ENCODE results near the gene NAPG.
"Not testable (repeated sequence)": the region's sequence is repeated elsewhere in the genome, so short reads cannot be mapped to it uniquely, and the experiment has no call there.

NAPG gene

DNA sequence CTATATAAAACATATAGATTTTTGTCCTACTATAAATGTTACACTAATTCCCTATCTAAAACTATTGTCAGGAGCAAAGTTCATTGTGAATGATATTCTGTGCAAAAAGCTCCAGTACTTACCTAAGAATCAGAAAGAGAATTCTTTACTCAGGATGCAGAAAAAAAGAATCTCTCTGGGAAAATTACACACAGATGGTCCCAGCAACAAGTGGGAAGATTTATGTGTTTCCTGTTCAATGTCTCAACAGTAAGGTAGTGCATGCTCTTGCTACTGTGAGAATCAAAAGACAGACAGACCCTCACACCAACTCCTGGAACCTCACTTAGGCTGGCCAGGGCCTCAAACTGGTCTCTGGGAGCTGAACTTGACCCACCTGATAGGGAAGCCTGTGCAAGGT lies 11.2 kb upstream of the NAPG start:
- DNase-seq (ENCODE audit: low spot score), result no peak

GRCh38 chr18:10515456-10515855 lies 10.4 kb upstream of the NAPG start:
- DNase-seq (ENCODE audit: low spot score), result no peak

DNA sequence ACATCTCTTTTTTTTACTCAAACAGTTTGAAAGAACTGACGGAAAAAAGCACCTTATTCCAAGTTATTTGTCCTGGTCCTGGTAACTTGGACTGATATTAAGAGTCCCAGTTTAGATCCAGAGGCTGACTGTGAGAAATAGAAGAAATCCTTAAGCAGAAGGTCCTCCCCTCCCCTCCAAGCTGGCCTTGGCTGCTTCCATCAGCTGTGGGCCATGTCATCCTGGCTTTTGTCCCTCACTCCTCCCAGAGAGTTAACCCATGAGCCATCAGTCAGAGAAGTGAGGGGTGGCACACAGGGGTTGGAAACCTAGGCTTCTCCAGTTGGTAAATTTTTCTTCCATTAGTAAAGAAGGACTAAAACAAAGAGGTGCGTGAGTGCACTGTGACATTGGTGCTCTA lies 9.7 kb upstream of the NAPG start:
- no peak for DNase-seq (ENCODE audit: low spot score)

DNA sequence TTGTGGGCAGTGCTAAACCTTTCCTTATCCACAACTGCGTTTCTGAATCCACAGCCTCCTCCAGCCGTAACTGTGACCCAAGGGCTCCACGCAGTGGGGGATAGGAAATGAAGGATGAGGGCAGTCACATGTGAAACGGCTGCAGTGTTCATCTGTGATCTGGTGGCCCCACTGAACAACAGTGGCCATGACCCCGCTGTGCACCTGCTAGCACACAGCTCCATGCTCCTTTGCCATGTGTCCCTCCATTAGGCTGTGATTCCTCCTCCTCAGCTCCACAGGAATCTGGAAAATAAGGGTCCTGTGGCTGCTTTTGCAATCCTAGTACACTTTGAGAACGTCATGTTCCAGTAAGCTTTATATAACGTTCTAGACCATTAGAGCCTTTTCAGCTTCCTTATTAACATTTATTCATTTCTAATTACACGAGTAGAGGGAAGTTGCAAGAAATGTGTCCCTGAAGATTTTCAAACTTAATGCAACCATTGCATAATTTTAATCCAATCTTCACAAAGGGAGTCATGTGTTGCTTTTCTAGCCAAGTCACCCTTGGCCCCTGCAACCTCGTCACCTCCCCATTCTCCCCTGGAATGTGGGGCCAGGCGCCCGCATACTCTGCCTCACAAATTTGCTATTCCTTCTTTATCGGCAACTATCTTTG lies 7.1 kb upstream of the NAPG start:
- no peak for DNase-seq (ENCODE audit: low spot score)

DNA sequence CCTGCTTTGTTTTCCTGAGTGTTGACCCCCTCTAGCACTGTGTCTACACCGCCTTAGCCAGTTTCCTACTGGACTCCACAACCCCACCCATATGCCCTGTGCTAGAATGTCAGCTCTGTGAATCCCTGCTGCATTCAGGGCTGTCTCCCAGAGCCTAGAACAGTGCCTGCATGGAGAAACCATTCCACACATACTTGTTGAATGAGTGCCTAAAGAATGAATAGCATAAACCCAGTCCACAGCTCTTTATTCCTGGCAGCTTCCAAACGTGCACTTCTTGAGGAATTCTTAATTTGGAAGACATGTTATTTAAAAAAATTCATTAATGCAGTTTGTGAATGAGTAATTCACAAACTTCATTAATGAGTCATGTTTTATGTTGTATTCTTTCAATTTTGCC lies 6.5 kb upstream of the NAPG start:
- DNase-seq (ENCODE audit: low spot score), result no peak

GRCh38 chr18:10519999-10520935 lies 5.6 kb upstream of the NAPG start:
- DNase-seq (ENCODE audit: low spot score), result peak; percentile 78

GRCh38 chr18:10521566-10521965 lies 4.3 kb upstream of the NAPG start:
- no peak for DNase-seq (ENCODE audit: low spot score)

GRCh38 chr18:10522574-10522973 lies 3.3 kb upstream of the NAPG start:
- no peak for DNase-seq (ENCODE audit: low spot score)

DNA sequence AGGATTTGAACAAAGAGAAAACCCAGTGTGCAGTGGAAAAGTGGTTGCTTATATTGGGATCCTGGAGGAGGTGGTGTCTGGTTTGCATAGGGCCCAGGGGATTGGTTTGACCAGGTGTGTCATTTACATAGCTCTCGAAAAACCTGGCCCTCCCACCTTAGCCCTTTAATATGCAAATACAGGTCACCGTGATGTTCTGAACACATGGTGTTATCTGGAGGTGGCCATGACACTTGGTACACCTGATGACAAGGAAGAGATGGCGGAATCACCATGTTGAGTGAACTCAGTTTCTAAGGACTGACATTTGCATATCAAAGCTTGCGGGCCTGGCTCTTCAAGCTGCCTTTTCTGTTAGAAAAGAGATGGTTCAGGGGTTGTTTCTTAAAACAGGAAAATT lies 2.3 kb upstream of the NAPG start:
- DNase-seq (ENCODE audit: low spot score), result no peak

GRCh38 chr18:10524507-10525370 lies 1.1 kb upstream of the NAPG start:
- no peak for DNase-seq (ENCODE audit: low spot score)

DNA sequence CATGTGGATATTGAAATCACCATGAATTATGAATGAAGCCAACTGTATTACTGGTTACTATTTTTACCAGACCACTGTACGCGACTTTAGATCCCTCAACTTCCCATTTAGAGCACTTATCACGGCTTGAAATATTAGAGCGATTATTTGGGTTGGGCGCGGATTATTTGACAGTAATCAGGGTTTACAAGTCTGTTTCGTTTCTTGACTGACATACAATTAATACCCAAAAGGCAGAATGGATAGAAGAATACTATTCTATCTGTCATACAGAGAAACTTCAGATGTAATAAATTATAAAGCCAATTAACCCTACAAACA lies 496 bp upstream of the NAPG start:
- DNase-seq (ENCODE audit: low spot score), result no peak

GRCh38 chr18:10526561-10526949 lies 728 bp downstream of the NAPG start:
- DNase-seq (ENCODE audit: low spot score), result no peak

- no peak for DNase-seq (ENCODE audit: low spot score)
Measured at GRCh38 chr18:10528439-10528838, 2.6 kb downstream of the NAPG start.

- no peak for DNase-seq (ENCODE audit: low spot score)
Measured at GRCh38 chr18:10530002-10530401, 4.2 kb downstream of the NAPG start.

GRCh38 chr18:10530852-10531251 lies 5.0 kb downstream of the NAPG start:
- DNase-seq (ENCODE audit: low spot score), result no peak

GRCh38 chr18:10533111-10533510 lies 7.3 kb downstream of the NAPG start:
- no peak for DNase-seq (ENCODE audit: low spot score)

- no peak for DNase-seq (ENCODE audit: low spot score)
Measured at GRCh38 chr18:10536280-10536679, 10.5 kb downstream of the NAPG start.

- no peak for DNase-seq (ENCODE audit: low spot score)
Measured at GRCh38 chr18:10537765-10538164, 11.9 kb downstream of the NAPG start.

GRCh38 chr18:10539124-10539523 lies 13.3 kb downstream of the NAPG start:
- not testable (repeated sequence) for DNase-seq (ENCODE audit: low spot score)

DNA sequence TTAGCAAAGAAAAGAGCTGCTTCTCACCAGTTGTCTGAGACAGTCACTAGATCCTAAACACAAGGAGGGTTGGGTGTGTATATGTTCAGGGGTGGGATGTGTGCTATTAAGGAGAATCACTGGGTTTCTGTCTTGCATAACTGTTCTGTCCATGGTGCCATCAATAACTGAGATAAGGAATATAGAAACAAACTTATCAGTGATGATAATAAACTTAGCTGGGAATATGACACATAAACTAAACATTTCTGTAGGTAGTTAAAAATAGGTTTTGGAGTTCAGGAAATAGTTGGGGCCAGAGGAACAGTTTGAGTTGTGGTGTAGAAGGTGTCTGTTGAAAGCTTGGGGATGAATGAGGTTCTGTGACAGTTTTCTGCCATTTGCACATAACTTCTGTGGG lies 17.4 kb downstream of the NAPG start:
- no peak for DNase-seq (ENCODE audit: low spot score)

DNA sequence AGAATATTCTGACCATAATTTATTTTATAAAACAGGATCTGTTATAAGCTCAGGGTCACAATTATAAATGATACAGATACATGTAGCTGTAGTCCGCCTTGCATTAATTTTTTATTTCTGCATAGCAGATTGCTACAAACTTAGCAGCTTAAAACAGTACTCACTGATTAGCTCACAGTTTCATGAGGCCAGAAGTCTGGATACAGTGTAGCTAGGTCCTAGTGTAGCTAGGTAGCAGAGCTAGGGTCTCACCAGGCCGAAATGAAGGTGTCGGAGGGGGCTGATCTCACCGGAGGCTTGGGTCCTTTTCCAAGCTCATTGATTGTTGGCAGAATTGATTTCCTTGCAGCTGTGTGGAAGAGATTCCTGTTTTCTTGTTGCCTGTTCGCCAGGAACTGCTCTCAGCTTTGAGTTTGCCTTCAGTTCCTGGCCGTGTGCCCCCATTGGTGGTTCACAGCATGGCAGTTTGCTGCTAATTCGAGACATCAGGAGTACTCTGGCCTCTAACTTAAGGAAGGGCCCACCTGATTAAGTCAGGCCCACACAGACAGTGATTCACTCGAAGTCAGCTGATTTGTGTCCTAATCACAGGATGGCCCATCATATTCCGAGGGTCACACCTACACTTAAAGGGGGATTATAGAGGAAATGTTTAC lies 18.4 kb downstream of the NAPG start:
- DNase-seq (ENCODE audit: low spot score), result no peak

All from HuH-7.5 (cell line).